T-cell (primary cell): Measurements from ENCODE around the gene TULP4. TPM values are rescaled to one million over a fixed set of nuclear protein-coding genes. Genes with fewer than 3 reads are reported as not detected.

Experiments used
- ATAC-seq, 4 experiments: fragments of 200-7000 bp in 3 of 4; fragments of 150-1000 bp in 1 of 4; cut with Tn5 transposase; replicated peaks in 1 of 4; 1 replicate in 3 of 4; 2 replicates in 1 of 4; pipeline ENCODE4 v1.10.0; 2021; ENCODE audit warnings: moderate library complexity in 3 of 4, mild to moderate bottlenecking in 2 of 4, moderate number of reproducible peaks in 1 of 4
- CTCF ChIA-PET, 2 donors: fragments of 300-600 bp; sonication (Branson Sonifier 250); formaldehyde crosslinking; loops; one replicate each; lab custom pipeline; 2022; ENCODE audit warnings: antibody characterized with exemption in 2 of 2; lab: Charles Lee
- POLR2A ChIA-PET, 2 donors: fragments of 300-600 bp; sonication (Branson Sonifier 250); formaldehyde crosslinking; loops; one replicate each; lab custom pipeline; 2022; ENCODE audit warnings: antibody characterized with exemption in 2 of 2; lab: Charles Lee
- DNase-seq, 35 experiments: peaks; one replicate each; pipeline versions ENCODE4 v3.0.0 to v3.0.0-alpha.2; 2013 to 2023
- H3K27ac ChIP-seq: one replicate; pipeline ENCODE4 v1.5.1; 2013; ENCODE audit warnings: low read length
- H3K27me3 ChIP-seq, 2 experiments: replicated peaks in 1 of 2; 1 replicate in 1 of 2; 2 replicates in 1 of 2; pipeline versions ENCODE4 v1.6.1 to v1.7.0; 2013; ENCODE audit warnings: low read length in 1 of 2, mixed read lengths in 1 of 2; ENCODE audit not compliant: control insufficient read depth in 2 of 2, insufficient read depth in 2 of 2; ENCODE audit errors: extremely low read depth in 1 of 2
- H3K36me3 ChIP-seq, 2 donors: 1 replicate in 1 of 2; 2 replicates in 1 of 2; pipeline versions ENCODE4 v1.6.1 to v1.7.0; 2013; ENCODE audit warnings: low read length in 1 of 2; ENCODE audit not compliant: control insufficient read depth in 2 of 2, insufficient read depth in 1 of 2; ENCODE audit errors: extremely low read depth in 1 of 2
- H3K4me1 ChIP-seq, 2 experiments: 1 replicate in 1 of 2; 2 replicates in 1 of 2; pipeline versions ENCODE4 v1.6.1 to v1.7.0; 2013; ENCODE audit warnings: low read length in 2 of 2, mixed read lengths in 1 of 2; ENCODE audit not compliant: insufficient read depth in 2 of 2, control insufficient read depth in 1 of 2; ENCODE audit errors: extremely low read depth in 1 of 2
- H3K4me3 ChIP-seq, 2 donors: 1 replicate in 1 of 2; 2 replicates in 1 of 2; pipeline versions ENCODE4 v1.5.1 to v1.7.0; 2013; ENCODE audit warnings: mild to moderate bottlenecking in 2 of 2, low read length in 1 of 2, moderate library complexity in 1 of 2; ENCODE audit not compliant: control insufficient read depth in 1 of 2; ENCODE audit errors: extremely low read depth in 1 of 2
- H3K9me3 ChIP-seq: 2 replicates; pipeline ENCODE4 v1.7.0; 2013
- H3K27ac Mint-ChIP-seq, 2 donors: one replicate each; pipeline ENCODE4 v1.8.0; 2020 to 2021; ENCODE audit warnings: mild to moderate bottlenecking in 2 of 2, mixed read lengths in 2 of 2
- H3K27me3 Mint-ChIP-seq, 2 donors: one replicate each; pipeline ENCODE4 v1.8.0; 2021 to 2022; ENCODE audit warnings: mixed read lengths in 2 of 2
- H3K36me3 Mint-ChIP-seq: one replicate; pipeline ENCODE4 v1.8.0; 2021; ENCODE audit warnings: mixed read lengths
- H3K4me1 Mint-ChIP-seq, 3 donors: one replicate each; pipeline ENCODE4 v1.8.0; 2020 to 2022; ENCODE audit warnings: mixed read lengths in 3 of 3, mild to moderate bottlenecking in 1 of 3
- H3K4me3 Mint-ChIP-seq, 3 donors: one replicate each; pipeline ENCODE4 v1.8.0; 2020 to 2022; ENCODE audit warnings: mild to moderate bottlenecking in 3 of 3, mixed read lengths in 3 of 3, moderate library complexity in 3 of 3
- H3K9me3 Mint-ChIP-seq, 3 donors: one replicate each; pipeline ENCODE4 v1.8.0; 2020 to 2022; ENCODE audit warnings: mixed read lengths in 3 of 3
- WGBS: methylation state at CpG from one replicate; pipeline ENCODE4 v1.1.5; 2013; ENCODE audit warnings: missing lambda C conversion rate; ENCODE audit not compliant: insufficient coverage; 5-methylcytosine and 5-hydroxymethylcytosine counted together
- total RNA-seq, 35 experiments: library from RNA in 6 of 35; stranded (reverse) in 6 of 35; fragments of 120-200 nt in 1 of 35; gene quantifications; one replicate each; pipeline versions ENCODE4 v1.2.1 to v1.2.4 and lab custom pipeline; 2013 to 2026

The TULP4 gene
- total RNA-seq, 5 donors from 2014 or later (not counting 1 experiment from before 2014, with no cell fraction given), result 62.9 to 85.1 (median 76.1) TPM

DNA sequence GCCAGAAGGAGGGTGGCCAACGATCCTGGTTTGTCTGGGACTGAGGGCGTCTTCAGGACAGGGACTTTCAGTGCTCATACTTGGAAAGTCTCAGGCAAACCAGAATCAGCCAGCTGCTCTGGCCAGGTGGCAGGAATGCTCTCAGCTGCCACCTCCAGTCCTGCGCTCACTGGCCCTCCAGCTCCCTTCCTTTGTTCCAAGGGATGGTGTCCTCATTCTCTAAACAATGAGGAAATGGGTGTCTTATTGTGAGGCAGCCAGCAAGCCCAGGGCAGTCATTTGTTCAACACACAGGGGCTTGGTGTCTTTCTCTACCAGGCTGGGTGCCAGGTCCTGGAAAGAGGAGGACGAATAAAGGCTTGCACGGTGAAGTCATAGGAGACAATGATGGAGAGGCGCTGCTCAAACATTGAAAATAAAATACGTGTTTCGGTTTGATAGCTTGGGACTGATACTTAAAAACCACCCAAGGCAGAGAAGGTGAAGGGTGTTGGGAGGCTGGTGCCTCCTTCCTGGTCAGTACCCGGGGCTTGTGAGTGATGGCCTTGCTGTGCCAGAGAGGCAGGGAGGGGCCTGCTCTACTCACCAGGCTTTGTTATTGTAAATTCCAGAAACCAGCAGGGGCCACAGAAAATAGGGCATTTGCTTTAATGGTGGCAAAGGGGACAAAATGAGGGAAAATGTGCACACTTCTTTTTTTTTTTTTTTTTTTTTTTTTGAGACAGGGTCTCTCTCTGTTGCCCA lies 236.3 kb downstream of the TULP4 start:
- Mint-ChIP-seq H3K4me1 (no peaks in the 10 kb centered on the region), H3K4me3 (no peak overlapping the region), H3K27me3 (peaks cover 5% of the 10 kb centered on the region in 2 donors), H3K27ac (no peak overlapping the region), H3K9me3 (no peaks in the 10 kb centered on the region), H3K36me3 (peaks cover 4% of the 10 kb centered on the region)
- no peak for ATAC-seq
- H3K27ac ChIP-seq, result no peak overlapping the region
- no peaks in the 10 kb centered on the region for H3K9me3 ChIP-seq
- ChIA-PET POLR2A (no interaction called here), CTCF (interaction anchor here in 1 of 2 donors (1.1 kb wide), 1 partner anchor 19 kb away, joined by 3 read pairs; no protein-coding TSS in a partner anchor)
- WGBS, result 97% methylated on average over 6 of the region's 9 CpGs
- H3K36me3 ChIP-seq, result no peaks in the 10 kb centered on the region
- peaks cover 0 to 18% of the 10 kb centered on the region in 2 experiments for H3K27me3 ChIP-seq
- H3K4me1 ChIP-seq, result no peaks in the 10 kb centered on the region
- no peak overlapping the region for H3K4me3 ChIP-seq
- DNase-seq, result no peak

DNA sequence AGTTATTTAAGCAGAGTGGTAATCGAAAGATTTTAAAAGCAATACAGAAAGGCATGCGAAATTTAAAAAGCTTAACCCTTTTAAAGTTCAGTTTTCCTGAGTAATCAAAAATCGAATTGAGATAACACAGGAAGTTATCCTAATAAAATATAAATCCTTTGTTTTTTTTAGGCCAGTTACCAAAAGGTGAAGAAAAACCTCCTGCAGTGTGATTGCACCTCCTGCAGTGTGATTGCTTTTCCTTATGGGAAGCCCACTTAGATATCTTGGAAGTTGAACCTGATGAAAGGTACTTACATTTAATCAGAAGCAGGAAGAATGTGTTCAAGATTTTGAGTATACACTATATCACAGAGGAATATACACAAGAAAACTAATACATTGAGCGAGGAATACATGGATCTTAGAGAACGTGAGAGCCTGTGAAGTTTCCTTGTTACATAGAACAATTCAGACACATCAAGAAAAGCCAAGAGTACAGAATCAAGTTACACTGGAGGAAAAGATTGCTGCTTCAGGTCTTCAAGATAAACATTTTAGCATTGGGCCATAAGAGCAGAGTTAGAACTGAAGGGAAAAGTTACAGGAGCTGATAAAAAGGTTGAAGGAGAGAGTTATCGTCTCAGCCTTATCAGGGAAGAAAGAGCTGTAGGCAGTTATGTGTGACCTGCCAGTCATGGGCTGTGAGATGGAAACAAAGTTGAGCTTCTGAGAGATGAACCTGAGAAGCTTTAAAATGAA lies 240.0 kb downstream of the TULP4 start:
- no peak overlapping the region for H3K4me3 ChIP-seq
- ATAC-seq (no peak), DNase-seq (no peak)
- H3K27me3 ChIP-seq, result peaks cover 0 to 7% of the 10 kb centered on the region in 2 experiments
- peaks cover 0 to 5% (median 0%) of the 10 kb centered on the region in 3 donors for H3K4me1 Mint-ChIP-seq
- peaks cover 0 to 2% of the 10 kb centered on the region in 2 donors for H3K27me3 Mint-ChIP-seq
- WGBS, result no CpG with 5 or more reads among the region's 6 CpGs
- no peak overlapping the region for H3K27ac ChIP-seq
- no peak overlapping the region for H3K4me3 Mint-ChIP-seq
- peaks cover 0 to 2% of the 10 kb centered on the region in 2 experiments for H3K4me1 ChIP-seq
- no peaks in the 10 kb centered on the region for H3K9me3 ChIP-seq
- H3K36me3 ChIP-seq, result no peaks in the 10 kb centered on the region
- ChIA-PET POLR2A (interaction anchor here in 1 of 2 donors (0.6 kb wide), 1 partner anchor 1255 kb away, joined by 4 read pairs; no protein-coding TSS in a partner anchor), CTCF (interaction anchor here in 1 of 2 donors (0.8 kb wide), 1 partner anchor 338 kb away, joined by 3 read pairs; no protein-coding TSS in a partner anchor)
- no peak overlapping the region for H3K27ac Mint-ChIP-seq
- H3K9me3 Mint-ChIP-seq, result no peaks in the 10 kb centered on the region
- H3K36me3 Mint-ChIP-seq, result no peaks in the 10 kb centered on the region

DNA sequence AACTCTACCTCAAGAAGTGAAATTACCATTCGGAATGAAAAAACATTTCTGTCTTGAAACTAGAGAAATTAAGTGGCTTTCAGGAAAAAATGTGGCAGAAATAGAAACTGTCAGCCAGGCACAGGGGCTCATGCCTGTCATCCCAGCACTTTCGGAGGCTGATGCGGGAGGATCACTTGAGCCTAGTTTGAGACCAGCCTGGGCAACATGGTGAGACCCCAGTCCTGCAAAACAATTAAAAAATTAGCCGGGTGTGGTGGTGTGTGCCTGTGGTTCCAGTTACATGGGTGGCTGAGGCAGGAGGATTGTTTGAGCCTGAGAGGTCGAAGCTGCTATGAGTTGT lies 240.5 kb downstream of the TULP4 start:
- no peaks in the 10 kb centered on the region for H3K36me3 Mint-ChIP-seq

DNA sequence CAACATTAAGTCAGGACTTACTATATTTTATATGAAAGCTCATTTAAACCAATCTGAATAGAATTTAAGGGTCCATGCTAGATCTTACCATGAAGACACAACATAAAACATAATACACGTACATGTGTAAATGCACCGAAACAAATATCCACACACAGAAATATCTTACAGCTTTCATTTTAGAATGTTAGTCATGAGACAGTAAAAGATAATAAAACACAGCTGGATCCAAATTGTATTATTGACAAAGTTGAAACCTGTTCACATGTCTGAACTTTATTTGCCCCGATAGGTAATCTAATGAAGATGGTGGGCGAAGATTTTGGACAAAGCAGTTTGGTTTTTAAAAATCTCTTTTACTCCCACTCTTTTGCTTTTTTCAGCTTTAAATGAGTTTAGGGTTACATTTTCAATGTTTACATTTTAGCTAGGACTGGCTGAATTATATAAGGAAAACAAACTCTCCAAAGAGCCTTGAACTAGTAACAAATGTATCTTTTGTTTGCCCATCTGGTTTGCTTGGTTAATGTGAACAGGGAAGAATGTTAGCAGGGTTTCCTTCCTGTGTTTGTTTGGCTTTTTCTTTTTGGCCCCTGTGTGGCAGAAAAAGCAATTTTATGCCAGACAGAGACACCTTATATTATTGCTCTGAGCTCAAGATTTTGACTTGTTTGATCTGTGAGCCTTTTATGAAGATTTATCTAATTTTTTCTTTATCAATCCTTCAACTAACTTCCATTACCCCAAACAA lies 242.5 kb downstream of the TULP4 start:
- H3K27me3 Mint-ChIP-seq, result no peaks in the 10 kb centered on the region
- no peak for ATAC-seq
- H3K9me3 ChIP-seq, result no peaks in the 10 kb centered on the region
- no peak overlapping the region for H3K4me3 ChIP-seq
- no peak for DNase-seq
- peaks cover 0 to 3% of the 10 kb centered on the region in 2 experiments for H3K27me3 ChIP-seq
- H3K27ac Mint-ChIP-seq, result no peak overlapping the region
- no peaks in the 10 kb centered on the region for H3K36me3 Mint-ChIP-seq
- no CpG with 5 or more reads among the region's 4 CpGs for WGBS
- H3K4me3 Mint-ChIP-seq, result no peak overlapping the region
- H3K36me3 ChIP-seq, result no peaks in the 10 kb centered on the region
- H3K4me1 ChIP-seq, result peaks cover 2 to 7% of the 10 kb centered on the region in 2 experiments
- POLR2A ChIA-PET, result interaction anchor here (0.6 to 0.7 kb wide), 2 partner anchors 343 to 535 kb away, joined by 3 to 4 read pairs; no protein-coding TSS in a partner anchor
- H3K27ac ChIP-seq, result no peak overlapping the region
- CTCF ChIA-PET, result interaction anchor here in 1 of 2 donors (0.5 to 0.6 kb wide), 2 partner anchors 20 to 347 kb away, joined by 3 to 5 read pairs; no protein-coding TSS in a partner anchor
- no peaks in the 10 kb centered on the region for H3K9me3 Mint-ChIP-seq
- H3K4me1 Mint-ChIP-seq, result peaks cover 0 to 11% (median 6%) of the 10 kb centered on the region in 3 donors

More for the DNA sequence above, 240.5 kb downstream of the TULP4 start:
- Mint-ChIP-seq H3K4me3 (no peak overlapping the region), H3K9me3 (no peaks in the 10 kb centered on the region), H3K27me3 (peaks cover 0 to 2% of the 10 kb centered on the region in 2 donors), H3K4me1 (peaks cover 0 to 5% (median 0%) of the 10 kb centered on the region in 3 donors), H3K27ac (no peak overlapping the region)
- Histone ChIP-seq H3K36me3 (no peaks in the 10 kb centered on the region), H3K4me1 (peaks cover 0 to 2% of the 10 kb centered on the region in 2 experiments), H3K9me3 (no peaks in the 10 kb centered on the region), H3K4me3 (no peak overlapping the region), H3K27me3 (peaks cover 0 to 3% of the 10 kb centered on the region in 2 experiments), H3K27ac (no peak overlapping the region)
- ChIA-PET CTCF (interaction anchor here in 1 of 2 donors (0.8 kb wide), 1 partner anchor 338 kb away, joined by 3 read pairs; no protein-coding TSS in a partner anchor), POLR2A (no interaction called here)
- ATAC-seq, result no peak
- DNase-seq, result no peak
- WGBS, result 100% methylated on average over 3 of the region's 5 CpGs

DNA sequence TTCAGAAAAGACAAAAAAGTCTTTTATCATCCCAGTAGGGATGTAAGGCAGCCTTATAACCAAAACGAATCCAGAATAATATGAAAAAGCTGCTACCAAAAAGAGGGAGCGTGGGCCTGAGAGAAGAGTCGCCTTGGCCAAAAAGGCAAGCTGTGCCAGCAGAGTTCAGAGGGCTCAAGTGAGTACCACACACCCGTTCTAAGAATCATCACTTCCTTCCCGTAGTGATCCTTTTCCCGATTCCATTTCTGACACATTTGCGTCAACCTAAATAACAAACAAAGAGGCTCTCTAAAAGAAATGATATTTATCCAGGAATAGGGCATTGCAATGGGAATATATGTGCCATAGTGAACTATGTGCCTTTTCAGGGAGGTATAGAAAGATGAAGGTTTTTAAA lies 243.8 kb downstream of the TULP4 start:
- ATAC-seq, result no peak
- H3K27me3 Mint-ChIP-seq, result no peaks in the 10 kb centered on the region
- H3K36me3 ChIP-seq, result no peaks in the 10 kb centered on the region
- no peaks in the 10 kb centered on the region for H3K9me3 Mint-ChIP-seq
- CTCF ChIA-PET, result interaction anchor here in 1 of 2 donors (1.1 kb wide), 1 partner anchor 337 kb away, joined by 3 read pairs; no protein-coding TSS in a partner anchor
- WGBS, result 84% methylated on average over 4 of the region's 7 CpGs
- H3K9me3 ChIP-seq, result no peaks in the 10 kb centered on the region
- peaks cover 2 to 13% of the 10 kb centered on the region in 2 experiments for H3K4me1 ChIP-seq
- H3K4me1 Mint-ChIP-seq, result peaks cover 6 to 17% (median 12%) of the 10 kb centered on the region in 3 donors
- POLR2A ChIA-PET, result interaction anchor here in 1 of 2 donors (0.5 kb wide), 1 partner anchor 273 kb away, joined by 5 read pairs; no protein-coding TSS in a partner anchor
- peaks cover 0 to 3% of the 10 kb centered on the region in 2 experiments for H3K27me3 ChIP-seq
- no peak overlapping the region for H3K4me3 Mint-ChIP-seq
- no peaks in the 10 kb centered on the region for H3K36me3 Mint-ChIP-seq
- no peak overlapping the region for H3K4me3 ChIP-seq
- H3K27ac ChIP-seq, result no peak overlapping the region
- no peak for DNase-seq
- no peak overlapping the region for H3K27ac Mint-ChIP-seq
